HEK293 (cell line): ENCODE data around the gene LMF1.

Experiments used
- CTCF ChIA-PET: fragments of 350-600 bp; formaldehyde crosslinking; extraction: SDS; loops from one replicate; lab custom pipeline; 2021; ENCODE audit warnings: antibody characterized with exemption; lab: Yijun Ruan, JAX
- POLR2A ChIA-PET: fragments of 300-600 bp; formaldehyde crosslinking; extraction: SDS; loops from one replicate; lab custom pipeline; 2020; ENCODE audit warnings: antibody characterized with exemption, inconsistent platforms; lab: Yijun Ruan, JAX
- H3K27ac ChIP-seq: fragments of 200-500 bp; sonication (Bioruptor generic); 2 replicates; pipeline ENCODE4 v1.5.1; 2014; ENCODE audit warnings: low read depth, low read length, control low read depth, inconsistent platforms; ENCODE audit errors: extremely low read depth
- H3K36me3 ChIP-seq, 2 experiments: fragments of 200-500 bp in 1 of 2; sonication (Bioruptor generic) in 1 of 2; 1 replicate in 1 of 2; 2 replicates in 1 of 2; pipeline ENCODE4 v1.5.1; 2014 to 2017; ENCODE audit warnings: inconsistent platforms in 2 of 2, low read length in 2 of 2; ENCODE audit not compliant: control insufficient read depth in 2 of 2, insufficient read depth in 1 of 2
- H3K4me1 ChIP-seq: fragments of 200-500 bp; sonication (Bioruptor generic); 2 replicates; pipeline ENCODE4 v1.5.1; 2014; ENCODE audit warnings: mild to moderate bottlenecking, low read length, inconsistent platforms; ENCODE audit not compliant: control insufficient read depth, insufficient read depth
- H3K4me3 ChIP-seq: 2 replicates; pipeline ENCODE4 v1.5.1; 2011; ENCODE audit warnings: low read depth, mild to moderate bottlenecking, control low read depth, low read length, moderate library complexity
- H3K9me3 ChIP-seq: fragments of 200-500 bp; sonication (Bioruptor generic); 2 replicates; pipeline ENCODE4 v1.5.1; 2014; ENCODE audit warnings: low read depth, low read length, inconsistent platforms; ENCODE audit not compliant: control insufficient read depth, insufficient read depth
- KLF1 ChIP-seq: fragments of 450-650 bp; formaldehyde crosslinking; IDR thresholded peaks from 2 replicates; pipeline ENCODE4 v1.5.1; 2016; ENCODE audit warnings: missing biosample characterization, missing genetic modification characterization
- KLF10 ChIP-seq: fragments of 450-650 bp; IDR thresholded peaks from 2 replicates; pipeline ENCODE4 v1.5.1; 2018; ENCODE audit warnings: missing biosample characterization, mild to moderate bottlenecking, missing genetic modification characterization
- MYNN ChIP-seq: fragments of 450-650 bp; formaldehyde crosslinking; IDR thresholded peaks from 2 replicates; pipeline ENCODE4 v1.5.1; 2016; ENCODE audit warnings: missing biosample characterization, missing genetic modification characterization, borderline replicate concordance
- SCRT2 ChIP-seq: fragments of 450-650 bp; formaldehyde crosslinking; IDR thresholded peaks from 2 replicates; pipeline ENCODE4 v1.5.1; 2016; ENCODE audit warnings: missing biosample characterization, missing genetic modification characterization
- SETDB1 ChIP-seq: IDR thresholded peaks from one replicate; pipeline ENCODE4 v1.6.1; 2017; ENCODE audit warnings: mild to moderate bottlenecking, low read length, moderate library complexity, mixed read lengths; ENCODE audit not compliant: insufficient read length
- TCF7L2 ChIP-seq: IDR thresholded peaks from 2 replicates; pipeline ENCODE4 v1.6.1; 2011; ENCODE audit warnings: low read depth, mild to moderate bottlenecking, inconsistent platforms, low read length, moderate library complexity, borderline replicate concordance
- TRIM28 ChIP-seq: IDR thresholded peaks from 2 replicates; pipeline ENCODE4 v1.6.1; 2011; ENCODE audit warnings: low read length, control low read depth, borderline replicate concordance
- ZBTB7A ChIP-seq: fragments of 450-650 bp; formaldehyde crosslinking; IDR thresholded peaks from 2 replicates; pipeline ENCODE4 v1.5.1; 2016; ENCODE audit warnings: low read depth, missing biosample characterization, missing genetic modification characterization
- ZEB2 ChIP-seq: fragments of 450-650 bp; formaldehyde crosslinking; IDR thresholded peaks from 2 replicates; pipeline ENCODE4 v1.5.1; 2016; ENCODE audit warnings: missing biosample characterization, missing genetic modification characterization
- ZNF121 ChIP-seq: fragments of 450-650 bp; formaldehyde crosslinking; IDR thresholded peaks from 2 replicates; pipeline ENCODE4 v1.5.1; 2016; ENCODE audit warnings: missing biosample characterization, missing genetic modification characterization
- ZNF274 ChIP-seq, 2 experiments: fragments of 200-500 bp in 1 of 2; fragments of 450-650 bp in 1 of 2; sonication (Bioruptor generic) in 1 of 2; formaldehyde crosslinking in 1 of 2; IDR thresholded peaks; 2 replicates each; pipeline versions ENCODE4 v1.5.1 to v1.6.1; 2014 to 2016; ENCODE audit warnings: borderline replicate concordance in 1 of 2, inconsistent platforms in 1 of 2, low read length in 1 of 2, missing biosample characterization in 1 of 2, missing genetic modification characterization in 1 of 2
- ZNF391 ChIP-seq: fragments of 450-650 bp; formaldehyde crosslinking; IDR thresholded peaks from 2 replicates; pipeline ENCODE4 v1.5.1; 2016; ENCODE audit warnings: low read depth, missing biosample characterization, missing genetic modification characterization, borderline replicate concordance
- ZNF426 ChIP-seq: fragments of 450-650 bp; formaldehyde crosslinking; IDR thresholded peaks from 2 replicates; pipeline ENCODE4 v1.5.1; 2017; ENCODE audit warnings: missing biosample characterization, missing genetic modification characterization, mild to moderate bottlenecking, inconsistent platforms, moderate library complexity
- ZNF48 ChIP-seq: fragments of 450-650 bp; formaldehyde crosslinking; IDR thresholded peaks from 2 replicates; pipeline ENCODE4 v1.5.1; 2016; ENCODE audit warnings: missing biosample characterization, missing genetic modification characterization
- ZNF510 ChIP-seq: fragments of 450-650 bp; formaldehyde crosslinking; IDR thresholded peaks from 2 replicates; pipeline ENCODE4 v1.5.1; 2018; ENCODE audit warnings: mild to moderate bottlenecking, missing genetic modification characterization, missing biosample characterization; ENCODE audit not compliant: insufficient replicate concordance
- ZNF529 ChIP-seq: fragments of 450-650 bp; formaldehyde crosslinking; IDR thresholded peaks from 2 replicates; pipeline ENCODE4 v1.5.1; 2017; ENCODE audit warnings: missing genetic modification characterization, missing biosample characterization; ENCODE audit not compliant: insufficient replicate concordance
- ZNF600 ChIP-seq: fragments of 450-650 bp; formaldehyde crosslinking; IDR thresholded peaks from 2 replicates; pipeline ENCODE4 v1.5.1; 2016; ENCODE audit warnings: missing biosample characterization, missing genetic modification characterization
- ZNF610 ChIP-seq: fragments of 450-650 bp; formaldehyde crosslinking; IDR thresholded peaks from 2 replicates; pipeline ENCODE4 v1.5.1; 2016; ENCODE audit warnings: missing biosample characterization, missing genetic modification characterization, borderline replicate concordance
- ZNF626 ChIP-seq: fragments of 450-650 bp; sonication (Bioruptor Pico); formaldehyde crosslinking; IDR thresholded peaks from 2 replicates; pipeline ENCODE4 v1.5.1; 2018; ENCODE audit warnings: missing biosample characterization, missing genetic modification characterization, inconsistent platforms
- ZNF785 ChIP-seq: fragments of 450-650 bp; formaldehyde crosslinking; IDR thresholded peaks from 2 replicates; pipeline ENCODE4 v1.5.1; 2016; ENCODE audit warnings: missing biosample characterization, missing genetic modification characterization
- TF ChIP-seq, protein P1 (sequence below): fragments of 450-650 bp; formaldehyde crosslinking; IDR thresholded peaks from 2 replicates; pipeline ENCODE4 v1.5.1; 2016; ENCODE audit warnings: missing biosample characterization, missing genetic modification characterization
- TF ChIP-seq, protein P2 (sequence below): fragments of 450-650 bp; formaldehyde crosslinking; IDR thresholded peaks from 2 replicates; pipeline ENCODE4 v1.5.1; 2016; ENCODE audit warnings: missing biosample characterization, missing genetic modification characterization, borderline replicate concordance
- TF ChIP-seq, protein P3 (sequence below): IDR thresholded peaks from 2 replicates; pipeline ENCODE4 v1.6.1; 2011; ENCODE audit warnings: mild to moderate bottlenecking, low read depth, low read length, borderline replicate concordance

Gene LMF1

DNA sequence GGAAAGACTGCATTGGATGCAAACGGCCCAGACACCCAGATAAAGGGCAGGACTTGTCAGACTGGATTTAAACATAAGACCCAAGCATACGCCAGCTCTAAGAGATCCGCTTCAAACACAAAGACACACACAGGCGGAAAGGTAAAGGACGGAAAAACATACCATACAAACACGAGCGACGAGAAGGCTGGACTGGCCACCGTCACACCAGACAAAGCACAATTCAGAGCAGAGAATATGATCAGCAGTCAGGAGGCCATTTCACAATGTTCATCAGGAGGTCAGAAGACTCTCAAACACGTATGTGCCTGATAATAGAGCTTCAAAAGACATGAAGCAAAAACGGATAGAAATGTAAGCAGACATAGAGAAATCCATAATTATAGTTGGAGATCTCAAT, 85.4 kb downstream of the LMF1 start:
- H3K27ac ChIP-seq: no peak overlapping the region
- ChIA-PET POLR2A (no interaction called here), CTCF (interaction anchor here (1.0 kb wide), 1 partner anchor 172 kb away, joined by 4 read pairs; no protein-coding TSS in a partner anchor)
- H3K4me3 ChIP-seq: no peak overlapping the region
- H3K36me3 ChIP-seq: no peaks in the 10 kb centered on the region
- no peaks in the 10 kb centered on the region for H3K9me3 ChIP-seq
- TF ChIP-seq ZNF426 (tag by site-specific recombination) (no peak), KLF10 (tag by site-specific recombination) (no peak), ZNF391 (tag by site-specific recombination) (no peak), ZNF600 (tag by site-specific recombination) (no peak), ZNF274 (IDR thresholded peaks at IDR 0.05; ENCODE audit: low read length) (no peak), ZNF274 (tag by site-specific recombination; IDR thresholded peaks at IDR 0.05; ENCODE audit: borderline replicate concordance) (no peak), ZBTB7A (no peak), MYNN (no peak), ZNF529 (tag by site-specific recombination) (no peak), ZNF48 (tag by site-specific recombination) (no peak), ZNF121 (tag by site-specific recombination) (no peak)
- TF ChIP-seq, protein P1, sequence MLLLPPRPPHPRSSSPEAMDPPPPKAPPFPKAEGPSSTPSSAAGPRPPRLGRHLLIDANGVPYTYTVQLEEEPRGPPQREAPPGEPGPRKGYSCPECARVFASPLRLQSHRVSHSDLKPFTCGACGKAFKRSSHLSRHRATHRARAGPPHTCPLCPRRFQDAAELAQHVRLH (tag by site-specific recombination): no peak
- no peaks in the 10 kb centered on the region for H3K4me1 ChIP-seq

DNA sequence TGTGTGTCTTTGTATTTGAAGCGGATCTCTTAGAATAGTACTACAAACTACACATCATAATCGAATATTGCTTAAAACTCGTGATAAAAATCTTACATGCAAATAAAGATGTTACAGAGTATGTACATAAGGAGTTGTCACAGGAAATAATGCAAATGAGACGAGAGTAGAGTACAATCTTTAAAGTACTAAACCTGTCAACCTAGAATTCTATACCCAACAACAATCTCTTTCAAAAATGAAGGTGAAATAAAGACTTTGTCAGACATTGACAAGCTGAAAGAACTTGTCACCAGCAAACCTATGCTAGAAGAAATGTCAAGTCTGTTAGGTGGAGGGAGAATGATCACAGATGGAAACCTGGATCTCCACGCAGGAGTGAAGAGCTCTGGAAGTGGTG, 86.6 kb downstream of the LMF1 start:
- no peaks in the 10 kb centered on the region for H3K36me3 ChIP-seq
- CTCF ChIA-PET: no interaction called here
- no peak overlapping the region for H3K4me3 ChIP-seq
- no peak for TF ChIP-seq KLF1 (tag by site-specific recombination)
- peak; percentile 95 for TF ChIP-seq SETDB1
- 0 out of 2 replicates have a peak, but pooled peaks have one; percentile 46 for TF ChIP-seq ZNF626 (tag by site-specific recombination)
- peak; percentile 75 for TF ChIP-seq TRIM28
- H3K9me3 ChIP-seq: no peaks in the 10 kb centered on the region
- POLR2A ChIA-PET: no interaction called here
- no peak overlapping the region for H3K27ac ChIP-seq
- no peaks in the 10 kb centered on the region for H3K4me1 ChIP-seq

DNA sequence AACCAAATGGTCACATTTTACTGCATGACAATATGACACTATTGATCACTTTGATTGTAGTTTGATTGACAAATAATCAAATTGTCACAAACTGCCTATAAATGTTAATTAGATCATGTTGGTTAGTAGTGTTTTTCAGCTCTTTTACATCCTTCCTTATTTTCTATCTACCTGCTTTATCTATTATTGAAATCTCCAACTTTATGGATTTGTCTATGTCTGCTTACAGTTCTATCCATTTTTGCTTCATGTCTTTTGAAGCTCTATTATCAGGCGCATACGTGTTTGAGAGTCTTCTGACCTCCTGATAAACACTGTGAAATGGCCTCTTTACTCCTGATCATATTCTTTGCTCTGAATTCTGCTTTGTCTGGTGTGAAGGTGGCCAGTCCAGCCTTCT, 87.0 kb downstream of the LMF1 start:
- CTCF ChIA-PET: interaction anchor here (1.1 kb wide), 1 partner anchor 11 kb away, joined by 3 read pairs; no protein-coding TSS in a partner anchor
- no peaks in the 10 kb centered on the region for H3K4me1 ChIP-seq
- H3K9me3 ChIP-seq: no peaks in the 10 kb centered on the region
- H3K36me3 ChIP-seq: no peaks in the 10 kb centered on the region
- TF ChIP-seq ZNF785 (tag by site-specific recombination) (no peak), ZNF510 (no peak), KLF10 (tag by site-specific recombination) (no peak)
- no peak overlapping the region for H3K27ac ChIP-seq
- POLR2A ChIA-PET: no interaction called here
- no peak overlapping the region for H3K4me3 ChIP-seq

DNA sequence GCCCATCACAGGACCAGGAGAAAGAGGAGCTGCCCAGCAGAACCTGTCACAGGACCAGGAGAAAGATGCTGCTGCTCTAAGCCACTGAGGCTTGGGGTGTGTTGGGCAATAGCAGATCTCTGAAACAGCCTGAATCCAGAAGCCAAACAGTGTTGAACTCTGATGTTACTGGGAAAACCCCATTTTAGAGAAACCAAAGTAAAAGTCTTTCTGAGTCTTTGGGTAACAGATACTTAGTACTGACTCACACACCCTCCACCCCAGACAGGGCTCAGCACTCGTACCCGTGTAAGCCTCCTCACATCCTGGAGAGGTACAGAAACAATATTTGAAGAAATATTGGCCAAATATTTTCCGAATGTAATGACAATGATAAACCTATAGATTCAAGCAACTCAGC, 87.4 kb downstream of the LMF1 start:
- CTCF ChIA-PET: interaction anchor here (1.1 kb wide), 1 partner anchor 11 kb away, joined by 3 read pairs; no protein-coding TSS in a partner anchor
- TF ChIP-seq ZNF610 (tag by site-specific recombination) (no peak), TCF7L2 (no peak), SCRT2 (tag by site-specific recombination) (no peak), ZEB2 (tag by site-specific recombination) (no peak)
- TF ChIP-seq, protein P2, sequence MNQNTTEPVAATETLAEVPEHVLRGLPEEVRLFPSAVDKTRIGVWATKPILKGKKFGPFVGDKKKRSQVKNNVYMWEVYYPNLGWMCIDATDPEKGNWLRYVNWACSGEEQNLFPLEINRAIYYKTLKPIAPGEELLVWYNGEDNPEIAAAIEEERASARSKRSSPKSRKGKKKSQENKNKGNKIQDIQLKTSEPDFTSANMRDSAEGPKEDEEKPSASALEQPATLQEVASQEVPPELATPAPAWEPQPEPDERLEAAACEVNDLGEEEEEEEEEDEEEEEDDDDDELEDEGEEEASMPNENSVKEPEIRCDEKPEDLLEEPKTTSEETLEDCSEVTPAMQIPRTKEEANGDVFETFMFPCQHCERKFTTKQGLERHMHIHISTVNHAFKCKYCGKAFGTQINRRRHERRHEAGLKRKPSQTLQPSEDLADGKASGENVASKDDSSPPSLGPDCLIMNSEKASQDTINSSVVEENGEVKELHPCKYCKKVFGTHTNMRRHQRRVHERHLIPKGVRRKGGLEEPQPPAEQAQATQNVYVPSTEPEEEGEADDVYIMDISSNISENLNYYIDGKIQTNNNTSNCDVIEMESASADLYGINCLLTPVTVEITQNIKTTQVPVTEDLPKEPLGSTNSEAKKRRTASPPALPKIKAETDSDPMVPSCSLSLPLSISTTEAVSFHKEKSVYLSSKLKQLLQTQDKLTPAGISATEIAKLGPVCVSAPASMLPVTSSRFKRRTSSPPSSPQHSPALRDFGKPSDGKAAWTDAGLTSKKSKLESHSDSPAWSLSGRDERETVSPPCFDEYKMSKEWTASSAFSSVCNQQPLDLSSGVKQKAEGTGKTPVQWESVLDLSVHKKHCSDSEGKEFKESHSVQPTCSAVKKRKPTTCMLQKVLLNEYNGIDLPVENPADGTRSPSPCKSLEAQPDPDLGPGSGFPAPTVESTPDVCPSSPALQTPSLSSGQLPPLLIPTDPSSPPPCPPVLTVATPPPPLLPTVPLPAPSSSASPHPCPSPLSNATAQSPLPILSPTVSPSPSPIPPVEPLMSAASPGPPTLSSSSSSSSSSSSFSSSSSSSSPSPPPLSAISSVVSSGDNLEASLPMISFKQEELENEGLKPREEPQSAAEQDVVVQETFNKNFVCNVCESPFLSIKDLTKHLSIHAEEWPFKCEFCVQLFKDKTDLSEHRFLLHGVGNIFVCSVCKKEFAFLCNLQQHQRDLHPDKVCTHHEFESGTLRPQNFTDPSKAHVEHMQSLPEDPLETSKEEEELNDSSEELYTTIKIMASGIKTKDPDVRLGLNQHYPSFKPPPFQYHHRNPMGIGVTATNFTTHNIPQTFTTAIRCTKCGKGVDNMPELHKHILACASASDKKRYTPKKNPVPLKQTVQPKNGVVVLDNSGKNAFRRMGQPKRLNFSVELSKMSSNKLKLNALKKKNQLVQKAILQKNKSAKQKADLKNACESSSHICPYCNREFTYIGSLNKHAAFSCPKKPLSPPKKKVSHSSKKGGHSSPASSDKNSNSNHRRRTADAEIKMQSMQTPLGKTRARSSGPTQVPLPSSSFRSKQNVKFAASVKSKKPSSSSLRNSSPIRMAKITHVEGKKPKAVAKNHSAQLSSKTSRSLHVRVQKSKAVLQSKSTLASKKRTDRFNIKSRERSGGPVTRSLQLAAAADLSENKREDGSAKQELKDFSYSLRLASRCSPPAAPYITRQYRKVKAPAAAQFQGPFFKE: no peak
- TF ChIP-seq, protein P3, sequence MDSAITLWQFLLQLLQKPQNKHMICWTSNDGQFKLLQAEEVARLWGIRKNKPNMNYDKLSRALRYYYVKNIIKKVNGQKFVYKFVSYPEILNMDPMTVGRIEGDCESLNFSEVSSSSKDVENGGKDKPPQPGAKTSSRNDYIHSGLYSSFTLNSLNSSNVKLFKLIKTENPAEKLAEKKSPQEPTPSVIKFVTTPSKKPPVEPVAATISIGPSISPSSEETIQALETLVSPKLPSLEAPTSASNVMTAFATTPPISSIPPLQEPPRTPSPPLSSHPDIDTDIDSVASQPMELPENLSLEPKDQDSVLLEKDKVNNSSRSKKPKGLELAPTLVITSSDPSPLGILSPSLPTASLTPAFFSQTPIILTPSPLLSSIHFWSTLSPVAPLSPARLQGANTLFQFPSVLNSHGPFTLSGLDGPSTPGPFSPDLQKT: no peak

More for the DNA sequence above, 87.4 kb downstream of the LMF1 start:
- no peaks in the 10 kb centered on the region for H3K9me3 ChIP-seq
- H3K4me1 ChIP-seq: no peaks in the 10 kb centered on the region
- no peak overlapping the region for H3K4me3 ChIP-seq
- POLR2A ChIA-PET: no interaction called here
- no peaks in the 10 kb centered on the region for H3K36me3 ChIP-seq
- no peak overlapping the region for H3K27ac ChIP-seq
